ENCODE results near the gene SLBP.
A peak's percentile ranks its signal among the peaks of the same experiment; 100 is the strongest.

GRCh38 chr4:1712216-1713002 is at the start of gene SLBP:
- TF ChIP-seq POLR2A (IDR thresholded peaks at IDR 0.05) (peak; percentile 91), POLR2AphosphoS5 (IDR thresholded peaks at IDR 0.05) (peak; percentile 87), CTCF (IDR thresholded peaks at IDR 0.05) (no peak)
